Spleen (tissue), 11 donors: Measurements from ENCODE around the gene RPAP2. TPM values are rescaled to one million over a fixed set of nuclear protein-coding genes. Genes with fewer than 3 reads are reported as not detected.
"Not testable (repeated sequence)": the region's sequence is repeated elsewhere in the genome, so short reads cannot be mapped to it uniquely, and the experiment has no call there.

Experiments used
- DNase-seq: peaks from one replicate; pipeline ENCODE4 v3.0.0-alpha.2; 2020
- H3K27ac ChIP-seq, 8 donors: fragments of 200-600 bp; sonication (generic) in 7 of 8; 1 replicate in 4 of 8; 2 replicates in 4 of 8; pipeline versions ENCODE4 v1.5.0 to v1.8.0; 2016 to 2021; ENCODE audit warnings: inconsistent platforms in 4 of 8, mild to moderate bottlenecking in 4 of 8, moderate library complexity in 1 of 8
- H3K27me3 ChIP-seq, 7 donors: fragments of 200-600 bp; sonication (generic) in 6 of 7; replicated peaks in 1 of 7; 1 replicate in 4 of 7; 2 replicates in 3 of 7; pipeline versions ENCODE4 v1.5.0 to v1.8.0; 2016 to 2021; ENCODE audit warnings: inconsistent platforms in 3 of 7, mild to moderate bottlenecking in 1 of 7
- H3K36me3 ChIP-seq, 6 donors: fragments of 200-600 bp; sonication (generic) in 5 of 6; 1 replicate in 4 of 6; 2 replicates in 2 of 6; pipeline versions ENCODE4 v1.5.0 to v1.8.0; 2016 to 2021; ENCODE audit warnings: inconsistent platforms in 2 of 6
- H3K4me1 ChIP-seq, 6 donors: fragments of 200-600 bp; sonication (generic) in 5 of 6; 1 replicate in 3 of 6; 2 replicates in 3 of 6; pipeline versions ENCODE4 v1.5.0 to v1.8.0; 2016 to 2021; ENCODE audit warnings: inconsistent platforms in 3 of 6
- H3K4me3 ChIP-seq, 8 donors: fragments of 200-600 bp; sonication (generic) in 7 of 8; 1 replicate in 4 of 8; 2 replicates in 4 of 8; pipeline versions ENCODE4 v1.5.0 to v1.8.0; 2016 to 2021; ENCODE audit warnings: inconsistent platforms in 4 of 8, mild to moderate bottlenecking in 4 of 8, moderate library complexity in 2 of 8
- H3K9me3 ChIP-seq, 8 donors: fragments of 200-600 bp; sonication (generic) in 7 of 8; 1 replicate in 4 of 8; 2 replicates in 4 of 8; pipeline versions ENCODE4 v1.5.0 to v1.8.0; 2016 to 2021; ENCODE audit warnings: inconsistent platforms in 4 of 8
- CTCF ChIP-seq, 11 experiments: fragments of 200-600 bp in 7 of 11; fragments of 450-650 bp in 4 of 11; sonication (generic) in 4 of 11; IDR thresholded peaks in 8 of 11; conservative IDR thresholded peaks in 3 of 11; 1 replicate in 7 of 11; 2 replicates in 4 of 11; pipeline versions ENCODE4 v1.4.0 to v1.8.0; 2016 to 2021; ENCODE audit warnings: antibody characterized with exemption in 11 of 11, inconsistent platforms in 4 of 11, mild to moderate bottlenecking in 1 of 11
- POLR2A ChIP-seq, 3 donors: fragments of 450-650 bp; IDR thresholded peaks; one replicate each; pipeline ENCODE4 v1.5.1; 2017; ENCODE audit warnings: antibody characterized with exemption in 3 of 3, mild to moderate bottlenecking in 1 of 3
- POLR2AphosphoS5 ChIP-seq, 3 donors: sonication (generic); formaldehyde crosslinking; IDR thresholded peaks; one replicate each; pipeline ENCODE4 v1.5.1; 2017; ENCODE audit warnings: antibody characterized with exemption in 3 of 3
- WGBS, 5 donors: extraction: QIAGEN DNeasy Blood & Tissue Kit in 3 of 5; methylation state at CpG; one replicate each; pipeline versions ENCODE4 v1.1.5 to v1.1.7; 2013 to 2018; 5-methylcytosine and 5-hydroxymethylcytosine counted together
- intact Hi-C: fragments of 100-400 bp; cut with DNase I; formaldehyde crosslinking; loops from one replicate; pipeline ENCODE4 v1.15.0; 2023; ENCODE audit warnings: low total_unique reads
- polyA plus RNA-seq, 3 donors: library from polyadenylated mRNA; stranded (reverse); fragments of 200-250 nt; gene quantifications; one replicate each; pipeline ENCODE4 v1.2.1, GENCODE V29; 2013
- total RNA-seq, 7 donors: library from RNA; depleted of rRNA in 3 of 7; stranded (reverse); fragments of >200 nt in 3 of 7; fragmentation: NEBNext Ultra II Directional in 4 of 7; extraction: Animal tissue kit (Norgen Biotek cat#: 25700) in 4 of 7; gene quantifications; one replicate each; pipeline versions ENCODE4 v1.1.0 to v1.2.1, GENCODE V29; 2016 to 2021
- donor health status: healthy with polysubstance abuse.
- donor health status: DM: no; HTN: no; CAD: no; lungs with moderate emphysema.
- donor health status: DM: no; HTN: no; CAD: no.
- donor health status: Bipolar disorder and iron deficiency.
- donor health status: healthy.
- donor health status: DM: no; HTN: no; CAD: no.
- donor health status: DM: yes; HTN: yes; CAD: no.

RPAP2 gene
- total and polyA plus RNA-seq, 10 donors = 4.4 to 31.5 (median 10.7) TPM

DNA sequence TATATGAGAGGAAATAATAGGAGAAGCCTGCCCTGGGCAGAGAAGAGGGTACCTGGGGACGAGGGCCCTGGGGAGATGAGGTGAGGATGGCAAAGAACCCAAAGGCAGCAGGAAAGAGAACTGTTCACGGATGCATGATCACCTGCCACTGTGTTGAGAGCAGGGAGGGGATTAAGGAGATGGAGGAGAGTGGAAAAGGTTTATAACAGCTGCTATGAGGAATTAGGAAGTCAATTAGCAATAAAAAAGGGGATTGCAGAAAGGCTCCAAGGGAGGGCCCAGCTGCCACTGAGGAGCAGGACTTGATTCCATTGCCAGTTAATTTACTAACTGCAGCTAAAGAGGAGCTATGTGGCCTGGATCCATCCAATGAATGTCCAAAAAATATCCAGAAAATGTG, 126.8 kb downstream of the RPAP2 start:
- H3K27ac ChIP-seq = no peak overlapping the region
- H3K4me3 ChIP-seq = no peak overlapping the region
- H3K9me3 ChIP-seq = no peaks in the 10 kb centered on the region
- no peak for TF ChIP-seq POLR2A (IDR thresholded peaks at IDR 0.05)
- no peak for TF ChIP-seq POLR2AphosphoS5 (IDR thresholded peaks at IDR 0.05)
- no peak for TF ChIP-seq CTCF (IDR thresholded peaks at IDR 0.05 in 8 of 11, conservative IDR thresholded peaks at IDR 0.05 in 3 of 11)
- H3K36me3 ChIP-seq = no peaks in the 10 kb centered on the region
- WGBS, 5 donors = 77 to 91% (median 83%) methylated on average over 2 of the region's 2 CpGs
- intact Hi-C loops = no loop called here
- DNase-seq = no peak
- H3K4me1 ChIP-seq = no peaks in the 10 kb centered on the region
- no peaks in the 10 kb centered on the region for H3K27me3 ChIP-seq

DNA sequence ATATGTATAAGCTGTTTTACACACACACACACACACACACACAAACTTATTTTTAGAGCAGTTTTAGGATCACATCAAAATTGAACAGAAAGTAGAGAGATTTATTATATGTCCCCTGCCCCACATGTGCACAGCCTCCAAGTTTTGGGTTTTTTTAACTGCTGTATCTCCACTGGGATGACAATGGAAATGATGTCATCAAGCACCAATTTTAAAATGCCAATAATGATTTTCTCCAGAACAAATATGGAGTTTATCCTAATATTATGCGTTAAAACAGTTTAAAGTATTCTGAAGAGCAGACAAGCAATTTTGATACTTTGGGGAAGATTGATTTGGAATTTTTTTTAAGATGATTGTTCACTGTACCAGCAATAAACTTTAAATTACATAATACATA, 131.2 kb downstream of the RPAP2 start:
- H3K27ac ChIP-seq = no peak overlapping the region
- no peak for DNase-seq
- H3K9me3 ChIP-seq = no peaks in the 10 kb centered on the region
- H3K4me1 ChIP-seq = no peaks in the 10 kb centered on the region
- 90 to 95% (median 93%) methylated on average over 1 of the region's 1 CpG for WGBS, 5 donors
- H3K36me3 ChIP-seq = no peaks in the 10 kb centered on the region
- H3K4me3 ChIP-seq = no peak overlapping the region
- TF ChIP-seq CTCF (IDR thresholded peaks at IDR 0.05 in 8 of 11, conservative IDR thresholded peaks at IDR 0.05 in 3 of 11) (no peak), POLR2AphosphoS5 (IDR thresholded peaks at IDR 0.05) (no peak), POLR2A (IDR thresholded peaks at IDR 0.05) (no peak)
- no peaks in the 10 kb centered on the region for H3K27me3 ChIP-seq
- intact Hi-C loops = no loop called here

GRCh38 chr1:92434572-92434971, 135.7 kb downstream of the RPAP2 start:
- DNase-seq, H3K36me3 ChIP-seq, H3K27me3 ChIP-seq, H3K4me3 ChIP-seq, intact Hi-C loops, H3K27ac ChIP-seq, H3K4me1 ChIP-seq: not testable (repeated sequence)
- 78 to 93% (median 86%) methylated on average over 1 of the region's 1 CpG for WGBS, 5 donors
- peaks cover 0 to 12% (median 8%) of the 10 kb centered on the region in 8 donors for H3K9me3 ChIP-seq

- WGBS, 5 donors = 83 to 96% (median 91%) methylated on average over 1 of the region's 1 CpG
- intact Hi-C loops = no loop called here
- DNase-seq = no peak
- Histone ChIP-seq H3K36me3 (no peaks in the 10 kb centered on the region), H3K27ac (no peak overlapping the region), H3K9me3 (peaks cover 0 to 12% (median 8%) of the 10 kb centered on the region in 8 donors), H3K27me3 (no peaks in the 10 kb centered on the region), H3K4me3 (no peak overlapping the region), H3K4me1 (no peaks in the 10 kb centered on the region)
- TF ChIP-seq POLR2A (IDR thresholded peaks at IDR 0.05) = no peak
- TF ChIP-seq POLR2AphosphoS5 (IDR thresholded peaks at IDR 0.05) = no peak
- no peak for TF ChIP-seq CTCF (IDR thresholded peaks at IDR 0.05 in 8 of 11, conservative IDR thresholded peaks at IDR 0.05 in 3 of 11)
Measured at GRCh38 chr1:92439291-92439690, 140.4 kb downstream of the RPAP2 start.

DNA sequence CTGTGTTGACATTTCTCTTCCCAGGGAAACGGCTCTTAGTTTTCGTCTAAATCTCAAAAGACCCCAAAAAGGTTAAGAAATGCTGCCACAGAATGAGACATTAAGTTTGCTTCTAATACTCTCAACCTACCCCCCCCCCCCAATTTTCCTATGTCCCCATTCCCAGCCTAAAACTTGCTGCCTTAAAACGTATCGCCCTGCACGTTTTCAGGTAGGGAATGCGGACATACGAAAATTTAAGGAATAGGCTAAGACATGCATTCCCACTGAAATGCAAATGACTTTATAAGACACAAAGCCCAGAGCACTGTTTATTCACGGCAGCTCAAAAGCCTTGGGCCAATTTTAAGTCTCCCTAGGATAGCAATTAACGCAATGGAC, 142.4 kb downstream of the RPAP2 start:
- Histone ChIP-seq H3K27ac (no peak overlapping the region), H3K36me3 (no peaks in the 10 kb centered on the region), H3K4me1 (no peaks in the 10 kb centered on the region), H3K27me3 (no peaks in the 10 kb centered on the region), H3K9me3 (peaks cover 0 to 7% (median 4%) of the 10 kb centered on the region in 8 donors), H3K4me3 (no peak overlapping the region)
- no peak for DNase-seq
- 94 to 97% (median 96%) methylated on average over 9 of the region's 9 CpGs for WGBS, 5 donors
- TF ChIP-seq POLR2AphosphoS5 (IDR thresholded peaks at IDR 0.05) (no peak), POLR2A (IDR thresholded peaks at IDR 0.05) (no peak), CTCF (IDR thresholded peaks at IDR 0.05 in 8 of 11, conservative IDR thresholded peaks at IDR 0.05 in 3 of 11) (no peak)
- intact Hi-C loops = no loop called here
